H9 (cell line): Measurements from ENCODE around the gene ASIC1. TPM values are rescaled to one million over a fixed set of nuclear protein-coding genes. Genes with fewer than 3 reads are reported as not detected.

Experiments used
- DNase-seq: peaks from one replicate; pipeline ENCODE4 v3.0.0-alpha.2; 2017
- H2AFZ ChIP-seq: one replicate; pipeline ENCODE4 v1.6.1; 2013; ENCODE audit warnings: mild to moderate bottlenecking, low read length, control low read depth, moderate library complexity
- H2AK5ac ChIP-seq: 2 replicates; pipeline ENCODE4 v1.6.1; 2013; ENCODE audit warnings: low read length, control low read depth, mixed read lengths; ENCODE audit not compliant: insufficient read length
- H2BK120ac ChIP-seq: one replicate; pipeline ENCODE4 v1.6.1; 2013; ENCODE audit warnings: low read depth, mild to moderate bottlenecking, low read length, control low read depth, inconsistent platforms; ENCODE audit not compliant: poor library complexity, severe bottlenecking
- H2BK12ac ChIP-seq: 2 replicates; pipeline ENCODE4 v1.6.1; 2013; ENCODE audit warnings: low read length, control low read depth, mixed read lengths, low read depth; ENCODE audit not compliant: insufficient read length
- H2BK15ac ChIP-seq: 2 replicates; pipeline ENCODE4 v1.6.1; 2013; ENCODE audit warnings: low read depth, low read length, control low read depth
- H2BK20ac ChIP-seq: one replicate; pipeline ENCODE4 v1.6.1; 2013; ENCODE audit warnings: low read depth, mild to moderate bottlenecking, low read length, control low read depth, inconsistent platforms; ENCODE audit not compliant: poor library complexity, severe bottlenecking
- H2BK5ac ChIP-seq: 2 replicates; pipeline ENCODE4 v1.6.1; 2013; ENCODE audit warnings: low read length, control low read depth, mixed read lengths; ENCODE audit not compliant: insufficient read length
- H3K14ac ChIP-seq: 2 replicates; pipeline ENCODE4 v1.6.1; 2013; ENCODE audit warnings: low read length, control low read depth; ENCODE audit not compliant: insufficient read depth
- H3K18ac ChIP-seq: 2 replicates; pipeline ENCODE4 v1.6.1; 2013; ENCODE audit warnings: low read depth, mild to moderate bottlenecking, mixed read lengths, low read length, control low read depth; ENCODE audit not compliant: insufficient read length
- H3K23ac ChIP-seq: 2 replicates; pipeline ENCODE4 v1.6.1; 2013; ENCODE audit warnings: low read length, control low read depth, mixed read lengths, low read depth; ENCODE audit not compliant: insufficient read length
- H3K23me2 ChIP-seq: 2 replicates; pipeline ENCODE4 v1.6.1; 2013; ENCODE audit warnings: low read depth, mild to moderate bottlenecking, mixed read lengths, low read length, control low read depth; ENCODE audit not compliant: insufficient read length, poor library complexity, severe bottlenecking
- H3K27ac ChIP-seq: 2 replicates; pipeline ENCODE4 v1.5.1; 2013; ENCODE audit warnings: low read length, control low read depth, mixed read lengths, low read depth; ENCODE audit not compliant: insufficient read length
- H3K27me3 ChIP-seq: 2 replicates; pipeline ENCODE4 v1.6.1; 2013; ENCODE audit warnings: low read length, control low read depth, inconsistent platforms; ENCODE audit not compliant: insufficient read depth
- H3K4ac ChIP-seq: 2 replicates; pipeline ENCODE4 v1.6.1; 2013; ENCODE audit warnings: low read depth, mild to moderate bottlenecking, control low read depth, inconsistent platforms, low read length, moderate library complexity
- H3K4me1 ChIP-seq: 2 replicates; pipeline ENCODE4 v1.6.1; 2013; ENCODE audit warnings: low read length, control low read depth, inconsistent platforms; ENCODE audit not compliant: insufficient read depth
- H3K4me2 ChIP-seq: 2 replicates; pipeline ENCODE4 v1.6.1; 2013; ENCODE audit warnings: low read length, control low read depth, mixed read lengths; ENCODE audit not compliant: insufficient read length, insufficient read depth
- H3K56ac ChIP-seq: 2 replicates; pipeline ENCODE4 v1.6.1; 2013; ENCODE audit warnings: low read depth, mild to moderate bottlenecking, mixed read lengths, low read length, control low read depth; ENCODE audit not compliant: insufficient read length
- H3K79me1 ChIP-seq: 2 replicates; pipeline ENCODE4 v1.6.1; 2013; ENCODE audit warnings: low read depth, mild to moderate bottlenecking, moderate library complexity, low read length, control low read depth, inconsistent platforms; ENCODE audit not compliant: insufficient read depth, poor library complexity, severe bottlenecking
- H3K79me2 ChIP-seq: 2 replicates; pipeline ENCODE4 v1.6.1; 2013; ENCODE audit warnings: low read length, control low read depth, inconsistent platforms; ENCODE audit not compliant: insufficient read depth
- H3K9ac ChIP-seq: 2 replicates; pipeline ENCODE4 v1.6.1; 2013; ENCODE audit warnings: low read length, control low read depth, mixed read lengths; ENCODE audit not compliant: insufficient read length; ENCODE audit errors: extremely low read depth
- H3K9me3 ChIP-seq: one replicate; pipeline ENCODE4 v1.6.1; 2013; ENCODE audit warnings: low read depth, low read length, inconsistent platforms; ENCODE audit not compliant: control insufficient read depth
- H3T11ph ChIP-seq: one replicate; pipeline ENCODE4 v1.6.1; 2013; ENCODE audit warnings: mild to moderate bottlenecking, low read length, control low read depth, inconsistent platforms
- H4K20me1 ChIP-seq: one replicate; pipeline ENCODE4 v1.6.1; 2013; ENCODE audit not compliant: control insufficient read depth, insufficient read length, insufficient read depth
- H4K5ac ChIP-seq: 2 replicates; pipeline ENCODE4 v1.6.1; 2013; ENCODE audit warnings: low read depth, mild to moderate bottlenecking, mixed read lengths, low read length, control low read depth; ENCODE audit not compliant: insufficient read length
- H4K8ac ChIP-seq: replicated peaks from 2 replicates; pipeline ENCODE4 v1.6.1; 2013; ENCODE audit warnings: low read length, control low read depth, mixed read lengths, low read depth; ENCODE audit not compliant: insufficient read length
- H4K91ac ChIP-seq: 2 replicates; pipeline ENCODE4 v1.6.1; 2013; ENCODE audit warnings: low read depth, mild to moderate bottlenecking, moderate library complexity, mixed read lengths, low read length, control low read depth; ENCODE audit not compliant: insufficient read length
- H3K27ac Mint-ChIP-seq, 3 experiments: 2 replicates in 2 of 3; 3 replicates in 1 of 3; pipeline ENCODE4 v1.8.0; 2020 to 2021; ENCODE audit warnings: mixed read lengths in 3 of 3, mild to moderate bottlenecking in 1 of 3, moderate library complexity in 1 of 3
- H3K27me3 Mint-ChIP-seq: 2 replicates; pipeline ENCODE4 v1.8.0; 2021; ENCODE audit warnings: low read depth, mild to moderate bottlenecking, moderate library complexity, mixed read lengths
- H3K36me3 Mint-ChIP-seq, 3 experiments: 2 replicates in 2 of 3; 3 replicates in 1 of 3; pipeline ENCODE4 v1.8.0; 2020 to 2021; ENCODE audit warnings: low read depth in 3 of 3, mixed read lengths in 3 of 3; ENCODE audit not compliant: insufficient read depth in 1 of 3
- H3K4me1 Mint-ChIP-seq, 2 experiments: 2 replicates each; pipeline ENCODE4 v1.8.0; 2020; ENCODE audit warnings: mixed read lengths in 2 of 2
- H3K4me3 Mint-ChIP-seq, 2 experiments: 2 replicates in 1 of 2; 3 replicates in 1 of 2; pipeline ENCODE4 v1.8.0; 2020 to 2021; ENCODE audit warnings: mild to moderate bottlenecking in 2 of 2, mixed read lengths in 2 of 2, moderate library complexity in 1 of 2
- H3K9me3 Mint-ChIP-seq, 2 experiments: 2 replicates in 1 of 2; 3 replicates in 1 of 2; pipeline ENCODE4 v1.8.0; 2020; ENCODE audit warnings: mild to moderate bottlenecking in 2 of 2, mixed read lengths in 2 of 2, moderate library complexity in 1 of 2
- WGBS: extraction: QIAGEN DNeasy Blood & Tissue Kit; methylation state at CpG from one replicate; pipeline ENCODE4 v1.1.7; 2013; ENCODE audit warnings: missing lambda C conversion rate, low lambda C conversion rate, mixed read lengths; ENCODE audit not compliant: insufficient read length; ENCODE audit errors: extremely low coverage; 5-methylcytosine and 5-hydroxymethylcytosine counted together
- total RNA-seq: library from RNA; stranded (reverse); gene quantifications from 2 replicates; pipeline ENCODE4 v1.2.1, GENCODE V29; 2021
- TF ChIP-seq, protein P1 (sequence below): fragments of 200-600 bp; sonication (generic); conservative IDR thresholded peaks from 3 replicates; pipeline ENCODE4 v1.8.0; 2021; ENCODE audit warnings: antibody characterized with exemption, mild to moderate bottlenecking

ASIC1 gene
- total RNA-seq, 1 experiment from 2014 or later: 3.9 TPM

DNA sequence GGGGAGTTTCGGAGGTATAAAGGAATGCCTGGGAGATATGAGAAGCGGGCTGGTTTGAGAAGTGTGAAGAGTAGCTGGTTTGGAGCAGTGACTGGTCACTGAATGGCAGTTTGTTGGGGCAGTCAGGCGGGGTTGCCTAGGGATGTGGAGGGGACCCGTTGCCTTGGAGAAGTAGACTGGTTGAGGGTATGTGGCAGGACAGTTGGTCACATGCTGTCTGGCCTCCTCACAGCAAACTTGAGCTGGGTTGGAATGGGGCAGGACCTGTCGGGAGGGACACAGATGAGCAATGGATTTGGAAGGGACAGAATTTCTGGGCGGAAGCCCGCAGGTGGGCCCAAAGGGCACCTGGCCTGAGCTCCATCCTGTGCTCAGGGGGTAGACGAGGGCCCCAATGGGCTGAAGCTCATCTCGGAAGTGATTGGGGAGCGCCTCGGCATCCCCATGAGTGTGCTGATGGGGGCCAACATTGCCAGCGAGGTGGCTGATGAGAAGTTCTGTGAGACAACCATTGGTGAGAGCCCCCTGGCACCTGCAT is 48.6 kb downstream of the ASIC1 start:
- H3K56ac ChIP-seq: no peak overlapping the region
- H3K27me3 ChIP-seq: no peaks in the 10 kb centered on the region
- no peaks in the 10 kb centered on the region for H3K9me3 ChIP-seq
- Mint-ChIP-seq H3K4me3 (0 out of 5 replicates have a peak overlapping the region, but pooled peaks of 1 of the 2 experiments have one; percentile 3), H3K4me1 (peaks cover 35 to 46% of the 10 kb centered on the region in 2 experiments), H3K27ac (peak overlapping the region in 1 of 3 experiments; percentile 24; a peak in 1 of 7 replicates), H3K9me3 (no peaks in the 10 kb centered on the region), H3K27me3 (peaks cover 4% of the 10 kb centered on the region), H3K36me3 (peaks cover 2 to 11% (median 7%) of the 10 kb centered on the region in 3 experiments; a peak in 4 of 7 replicates)
- H3K79me2 ChIP-seq: no peaks in the 10 kb centered on the region
- no peak overlapping the region for H2AFZ ChIP-seq
- no peak for DNase-seq
- H4K20me1 ChIP-seq: no peaks in the 10 kb centered on the region
- H4K5ac ChIP-seq: no peak overlapping the region
- no peak overlapping the region for H3K4ac ChIP-seq
- no peak overlapping the region for H3K14ac ChIP-seq
- no CpG with 5 or more reads among the region's 12 CpGs for WGBS
- H3K9ac ChIP-seq: no peak overlapping the region
- H3T11ph ChIP-seq: no peak overlapping the region
- H2BK20ac ChIP-seq: no peak overlapping the region
- no peak overlapping the region for H3K27ac ChIP-seq
- no peak overlapping the region for H2BK15ac ChIP-seq
- no peaks in the 10 kb centered on the region for H3K23me2 ChIP-seq
- H3K4me1 ChIP-seq: peaks cover 10% of the 10 kb centered on the region; the same call in 1 of the 2 replicates
- no peak overlapping the region for H3K18ac ChIP-seq
- no peak overlapping the region for H4K91ac ChIP-seq
- H3K79me1 ChIP-seq: no peaks in the 10 kb centered on the region
- H2BK120ac ChIP-seq: no peak overlapping the region
- no peak overlapping the region for H2AK5ac ChIP-seq
- no peak overlapping the region for H3K23ac ChIP-seq
- H3K4me2 ChIP-seq: no peak overlapping the region
- H4K8ac ChIP-seq: no peak overlapping the region
- TF ChIP-seq, protein P1, sequence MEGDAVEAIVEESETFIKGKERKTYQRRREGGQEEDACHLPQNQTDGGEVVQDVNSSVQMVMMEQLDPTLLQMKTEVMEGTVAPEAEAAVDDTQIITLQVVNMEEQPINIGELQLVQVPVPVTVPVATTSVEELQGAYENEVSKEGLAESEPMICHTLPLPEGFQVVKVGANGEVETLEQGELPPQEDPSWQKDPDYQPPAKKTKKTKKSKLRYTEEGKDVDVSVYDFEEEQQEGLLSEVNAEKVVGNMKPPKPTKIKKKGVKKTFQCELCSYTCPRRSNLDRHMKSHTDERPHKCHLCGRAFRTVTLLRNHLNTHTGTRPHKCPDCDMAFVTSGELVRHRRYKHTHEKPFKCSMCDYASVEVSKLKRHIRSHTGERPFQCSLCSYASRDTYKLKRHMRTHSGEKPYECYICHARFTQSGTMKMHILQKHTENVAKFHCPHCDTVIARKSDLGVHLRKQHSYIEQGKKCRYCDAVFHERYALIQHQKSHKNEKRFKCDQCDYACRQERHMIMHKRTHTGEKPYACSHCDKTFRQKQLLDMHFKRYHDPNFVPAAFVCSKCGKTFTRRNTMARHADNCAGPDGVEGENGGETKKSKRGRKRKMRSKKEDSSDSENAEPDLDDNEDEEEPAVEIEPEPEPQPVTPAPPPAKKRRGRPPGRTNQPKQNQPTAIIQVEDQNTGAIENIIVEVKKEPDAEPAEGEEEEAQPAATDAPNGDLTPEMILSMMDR: no peak
- H2BK5ac ChIP-seq: no peak overlapping the region
- no peak overlapping the region for H2BK12ac ChIP-seq
